Body of pancreas (tissue), 4 donors: ENCODE results near the gene TMEM151A.
"Not testable (repeated sequence)": the region's sequence is repeated elsewhere in the genome, so short reads cannot be mapped to it uniquely, and the experiment has no call there.

Experiments
- CTCF ChIP-seq, 7 experiments: fragments of 450-650 bp in 4 of 7; fragments of 200-600 bp in 3 of 7; sonication (generic) in 3 of 7; IDR thresholded peaks; one replicate each; pipeline ENCODE4 v1.5.1; 2016 to 2019; ENCODE audit warnings: antibody characterized with exemption in 7 of 7
- POLR2A ChIP-seq, 3 donors: fragments of 450-650 bp; IDR thresholded peaks; one replicate each; pipeline ENCODE4 v1.6.1; 2016; ENCODE audit warnings: antibody characterized with exemption in 3 of 3, mild to moderate bottlenecking in 2 of 3

DNA sequence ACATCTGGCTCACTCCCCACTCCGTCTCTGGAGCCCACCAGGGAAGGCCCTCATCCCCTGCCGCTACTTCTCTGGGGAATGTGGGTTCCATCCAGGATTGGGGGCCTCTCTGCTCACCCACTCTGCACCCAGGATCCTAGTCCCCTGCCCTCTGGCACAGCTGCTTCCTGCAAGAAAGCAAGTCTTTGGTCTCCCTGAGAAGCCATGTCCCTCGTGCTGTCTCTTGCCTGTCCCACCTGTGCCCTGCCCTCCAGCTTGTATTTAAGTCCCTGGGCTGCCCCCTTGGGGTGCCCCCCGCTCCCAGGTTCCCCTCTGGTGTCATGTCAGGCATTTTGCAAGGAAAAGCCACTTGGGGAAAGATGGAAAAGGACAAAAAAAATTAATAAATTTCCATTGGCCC, 14.6 kb upstream of the TMEM151A start:
- not testable (repeated sequence) for TF ChIP-seq CTCF, POLR2A (IDR thresholded peaks at IDR 0.05)
